NT2/D1 (cell line): ENCODE results near the gene PRRC1.
"Not testable (repeated sequence)": the region's sequence is repeated elsewhere in the genome, so short reads cannot be mapped to it uniquely, and the experiment has no call there.

Source experiments
- DNase-seq: peaks from one replicate; pipeline ENCODE4 v3.0.0-alpha.2; 2011; ENCODE audit warnings: low read depth, low spot score
- H3K27me3 ChIP-seq: 2 replicates; pipeline ENCODE4 v1.6.0; 2011; ENCODE audit warnings: mild to moderate bottlenecking; ENCODE audit not compliant: insufficient read length, insufficient read depth
- H3K36me3 ChIP-seq: 2 replicates; pipeline ENCODE4 v1.6.1; 2011; ENCODE audit warnings: mild to moderate bottlenecking, low read length, mixed read lengths; ENCODE audit not compliant: insufficient read depth, insufficient read length
- H3K4me1 ChIP-seq: 2 replicates; pipeline ENCODE4 v1.5.1; 2011; ENCODE audit not compliant: insufficient read depth, insufficient read length
- H3K4me3 ChIP-seq: 2 replicates; pipeline ENCODE4 v1.5.1; 2011; ENCODE audit warnings: low read depth; ENCODE audit not compliant: insufficient read length
- H3K9ac ChIP-seq: 2 replicates; pipeline ENCODE4 v1.6.0; 2011; ENCODE audit warnings: low read depth; ENCODE audit not compliant: insufficient read length
- H3K9me3 ChIP-seq: 2 replicates; pipeline ENCODE4 v1.5.1; 2011; ENCODE audit warnings: mild to moderate bottlenecking, low read length; ENCODE audit not compliant: insufficient read depth
- SUZ12 ChIP-seq: IDR thresholded peaks from 2 replicates; pipeline ENCODE4 v1.6.1; 2011; ENCODE audit not compliant: insufficient read length, insufficient read depth; ENCODE audit errors: extremely low read depth
- YY1 ChIP-seq: IDR thresholded peaks from 2 replicates; pipeline ENCODE4 v1.6.1; 2011; ENCODE audit not compliant: insufficient read length, insufficient read depth
- ZNF274 ChIP-seq: IDR thresholded peaks from 2 replicates; pipeline ENCODE4 v1.6.1; 2011; ENCODE audit warnings: mild to moderate bottlenecking, low read depth, low read length

PRRC1 gene

GRCh38 chr5:127521138-127521770, 3.8 kb downstream of the PRRC1 start:
- Histone ChIP-seq H3K36me3 (peaks cover 70% of the 10 kb centered on the region), H3K4me3 (no peak overlapping the region), H3K4me1 (no peaks in the 10 kb centered on the region), H3K27me3 (no peaks in the 10 kb centered on the region), H3K9ac (no peak overlapping the region), H3K9me3 (peaks cover 24% of the 10 kb centered on the region)
- TF ChIP-seq ZNF274 (no peak), SUZ12 (no peak), YY1 (no peak)
- no peak for DNase-seq

DNA sequence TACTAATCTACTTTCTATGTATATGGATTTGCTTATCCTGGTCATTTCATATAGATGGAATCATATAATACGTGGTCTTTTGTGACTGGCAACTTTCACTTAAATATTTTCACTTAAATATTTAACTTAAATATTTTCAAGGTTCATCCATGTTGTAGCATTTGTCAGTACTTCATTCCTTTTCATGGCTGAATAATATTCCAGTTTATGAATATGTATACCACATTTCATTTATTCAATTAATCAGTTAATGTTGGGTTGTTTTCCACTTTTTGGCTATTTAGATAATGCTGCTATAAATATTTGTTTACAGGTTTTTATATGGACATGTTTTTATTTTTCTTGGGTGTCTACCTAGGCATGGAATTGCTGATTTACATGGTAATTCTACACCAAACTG, 7.7 kb downstream of the PRRC1 start:
- Histone ChIP-seq H3K4me1 (no peaks in the 10 kb centered on the region), H3K9ac (no peak overlapping the region), H3K27me3 (no peaks in the 10 kb centered on the region), H3K4me3 (no peak overlapping the region), H3K36me3 (peaks cover 81% of the 10 kb centered on the region), H3K9me3 (peaks cover 18% of the 10 kb centered on the region)
- no peak for DNase-seq
- TF ChIP-seq SUZ12 (no peak), ZNF274 (no peak), YY1 (no peak)

DNA sequence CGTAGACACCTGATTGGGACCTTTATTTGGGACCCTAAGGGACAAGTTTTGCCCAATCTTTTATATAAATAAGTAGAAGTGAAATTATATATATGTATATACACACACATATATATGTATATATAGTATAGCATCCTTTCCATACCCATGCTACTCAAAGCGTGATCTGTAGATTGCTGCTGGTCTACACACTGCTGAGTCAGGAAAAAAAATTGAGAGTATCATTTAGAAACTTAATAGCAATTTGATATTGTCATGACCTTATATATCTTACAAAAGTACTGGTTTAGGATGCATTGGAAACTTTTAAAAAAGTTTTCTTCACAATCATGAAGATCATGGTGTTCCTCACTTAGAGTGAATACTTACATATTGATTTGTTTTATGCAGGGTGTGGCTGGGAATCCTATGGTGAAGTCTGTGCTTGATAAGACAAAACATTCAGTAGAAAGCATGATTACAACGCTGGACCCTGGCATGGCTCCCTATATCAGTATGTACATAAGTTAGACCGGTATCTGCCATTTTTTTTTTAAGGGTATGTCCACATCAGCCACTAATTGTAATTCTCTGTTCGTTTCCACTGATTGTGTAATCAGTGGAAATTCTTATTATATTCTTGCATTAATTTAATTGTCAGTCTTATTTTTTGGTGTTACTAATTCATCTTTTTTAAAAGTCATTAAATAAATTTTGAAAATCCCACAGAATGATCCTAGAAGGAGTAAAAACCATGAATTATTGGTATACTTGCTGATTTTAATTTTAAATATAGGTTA, 12.7 kb downstream of the PRRC1 start:
- peaks cover 79% of the 10 kb centered on the region for H3K36me3 ChIP-seq
- H3K4me3 ChIP-seq, result no peak overlapping the region

DNA sequence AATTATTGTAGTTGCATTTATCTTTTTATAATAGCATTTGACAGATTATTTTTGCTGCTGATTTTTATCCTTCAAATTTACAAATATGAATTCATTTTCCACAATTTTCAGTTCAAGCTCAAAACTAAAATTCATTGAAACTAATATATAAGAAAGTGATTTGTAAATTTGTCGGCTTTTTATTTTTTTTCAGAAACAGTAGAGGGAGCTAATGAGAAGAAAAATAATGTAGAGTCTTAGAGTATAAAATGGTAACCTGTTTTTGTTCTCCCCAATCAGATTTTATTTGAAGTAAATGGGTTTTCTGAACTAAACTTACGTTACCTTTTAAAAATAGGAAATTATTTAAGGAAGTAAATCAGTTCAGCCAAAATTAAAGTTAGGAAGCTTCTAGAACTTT, 19.2 kb downstream of the PRRC1 start:
- Histone ChIP-seq H3K36me3 (peaks cover 84% of the 10 kb centered on the region), H3K27me3 (no peaks in the 10 kb centered on the region), H3K4me1 (no peaks in the 10 kb centered on the region), H3K9me3 (peaks cover 19% of the 10 kb centered on the region), H3K9ac (no peak overlapping the region), H3K4me3 (no peak overlapping the region)
- no peak for DNase-seq
- TF ChIP-seq SUZ12, result no peak
- no peak for TF ChIP-seq YY1
- no peak for TF ChIP-seq ZNF274

More for the DNA sequence above, 12.7 kb downstream of the PRRC1 start:
- Histone ChIP-seq H3K27me3 (no peaks in the 10 kb centered on the region), H3K4me1 (no peaks in the 10 kb centered on the region), H3K9me3 (no peaks in the 10 kb centered on the region), H3K9ac (no peak overlapping the region)
- TF ChIP-seq ZNF274, result no peak
- DNase-seq, result no peak

- H3K9me3 ChIP-seq, result peaks cover 19% of the 10 kb centered on the region
- not testable (repeated sequence) for H3K9ac ChIP-seq, DNase-seq, H3K4me1 ChIP-seq, H3K27me3 ChIP-seq, H3K4me3 ChIP-seq
- peaks cover 49% of the 10 kb centered on the region for H3K36me3 ChIP-seq
Observed at GRCh38 chr5:127540553-127540952, 23.1 kb downstream of the PRRC1 start.

GRCh38 chr5:127545249-127545648, 27.8 kb downstream of the PRRC1 start:
- H3K9me3 ChIP-seq, H3K4me3 ChIP-seq, H3K4me1 ChIP-seq, H3K9ac ChIP-seq, H3K27me3 ChIP-seq, DNase-seq: not testable (repeated sequence)
- peaks cover 25% of the 10 kb centered on the region for H3K36me3 ChIP-seq

DNA sequence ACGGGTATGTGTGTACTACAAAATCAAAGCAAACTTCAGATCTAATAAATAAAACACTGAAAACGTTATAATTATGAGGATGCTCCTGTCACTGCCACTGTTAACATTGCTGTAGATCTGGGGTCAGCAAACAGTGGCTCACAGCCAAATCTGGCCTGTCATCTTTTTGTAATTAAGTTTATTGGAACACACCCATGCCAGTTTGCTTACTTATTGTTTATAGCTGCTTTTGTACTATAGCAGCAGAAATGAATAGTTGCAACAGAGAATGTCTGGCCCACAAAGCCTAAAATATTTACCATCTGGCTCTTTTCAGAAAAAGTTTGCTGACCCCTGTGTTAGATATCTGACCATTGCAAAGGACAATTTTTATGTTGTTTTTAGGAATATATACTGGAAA, 32.1 kb downstream of the PRRC1 start:
- no peak overlapping the region for H3K4me3 ChIP-seq
- TF ChIP-seq SUZ12, result no peak
- TF ChIP-seq ZNF274, result no peak
- no peak for TF ChIP-seq YY1
- H3K36me3 ChIP-seq, result peaks cover 49% of the 10 kb centered on the region
- no peak overlapping the region for H3K9ac ChIP-seq
- H3K4me1 ChIP-seq, result no peaks in the 10 kb centered on the region
- no peak for DNase-seq
- no peaks in the 10 kb centered on the region for H3K9me3 ChIP-seq
- no peaks in the 10 kb centered on the region for H3K27me3 ChIP-seq
